HG02852 (cell line): Measurements from ENCODE around the gene GOT1.

ENCODE experiments used
- ATAC-seq: cut with Tn5 transposase; IDR thresholded peaks from one replicate; pipeline ENCODE4 v1.9.1; 2021; ENCODE audit warnings: mild to moderate bottlenecking, moderate library complexity; ENCODE audit not compliant: unreplicated experiment

The GOT1 gene

GRCh38 chr10:99364125-99364524 is 66.3 kb downstream of the GOT1 start:
- no peak for ATAC-seq

GRCh38 chr10:99360934-99361333 is 69.5 kb downstream of the GOT1 start:
- no peak for ATAC-seq

- no peak for ATAC-seq
Observed at GRCh38 chr10:99358101-99358500, 72.3 kb downstream of the GOT1 start.

- no peak for ATAC-seq
Observed at GRCh38 chr10:99357691-99358090, 72.7 kb downstream of the GOT1 start.

- no peak for ATAC-seq
Observed at GRCh38 chr10:99353182-99353581, 77.2 kb downstream of the GOT1 start.

GRCh38 chr10:99347672-99348071 is 82.8 kb downstream of the GOT1 start:
- no peak for ATAC-seq
